Measurements from ENCODE around the gene MYO18A. TPM values are rescaled to one million over a fixed set of nuclear protein-coding genes. Genes with fewer than 3 reads are reported as not detected.
A peak's percentile ranks its signal among the peaks of the same experiment; 100 is the strongest.

Gene MYO18A
- total RNA-seq, 1 experiment from 2014 or later = 89.9 TPM

GRCh38 chr17:29177871-29178749 lies 2.1 kb downstream of the MYO18A start:
- peaks cover 55% of the 10 kb centered on the region for H3K36me3 Mint-ChIP-seq (ENCODE audit: insufficient read depth, unreplicated experiment)
- H3K27ac Mint-ChIP-seq (ENCODE audit: unreplicated experiment) = peak overlapping the region; percentile 87
- intact Hi-C loops (cut with micrococcal nuclease; ENCODE audit: unreplicated experiment) = loop anchor here (2.0 kb wide), 2 partner anchors 19 to 27 kb away; no protein-coding TSS in a partner anchor
- peak overlapping the region; percentile 69 for H3K4me3 Mint-ChIP-seq (ENCODE audit: low read depth, unreplicated experiment)
- TF ChIP-seq, protein P1, sequence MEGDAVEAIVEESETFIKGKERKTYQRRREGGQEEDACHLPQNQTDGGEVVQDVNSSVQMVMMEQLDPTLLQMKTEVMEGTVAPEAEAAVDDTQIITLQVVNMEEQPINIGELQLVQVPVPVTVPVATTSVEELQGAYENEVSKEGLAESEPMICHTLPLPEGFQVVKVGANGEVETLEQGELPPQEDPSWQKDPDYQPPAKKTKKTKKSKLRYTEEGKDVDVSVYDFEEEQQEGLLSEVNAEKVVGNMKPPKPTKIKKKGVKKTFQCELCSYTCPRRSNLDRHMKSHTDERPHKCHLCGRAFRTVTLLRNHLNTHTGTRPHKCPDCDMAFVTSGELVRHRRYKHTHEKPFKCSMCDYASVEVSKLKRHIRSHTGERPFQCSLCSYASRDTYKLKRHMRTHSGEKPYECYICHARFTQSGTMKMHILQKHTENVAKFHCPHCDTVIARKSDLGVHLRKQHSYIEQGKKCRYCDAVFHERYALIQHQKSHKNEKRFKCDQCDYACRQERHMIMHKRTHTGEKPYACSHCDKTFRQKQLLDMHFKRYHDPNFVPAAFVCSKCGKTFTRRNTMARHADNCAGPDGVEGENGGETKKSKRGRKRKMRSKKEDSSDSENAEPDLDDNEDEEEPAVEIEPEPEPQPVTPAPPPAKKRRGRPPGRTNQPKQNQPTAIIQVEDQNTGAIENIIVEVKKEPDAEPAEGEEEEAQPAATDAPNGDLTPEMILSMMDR (IDR thresholded peaks at IDR 0.05; ENCODE audit: unreplicated experiment) = no peak
- no peaks in the 10 kb centered on the region for H3K27me3 Mint-ChIP-seq (ENCODE audit: unreplicated experiment)
- no peak for DNase-seq
- peaks cover 2% of the 10 kb centered on the region for H3K9me3 Mint-ChIP-seq (ENCODE audit: low read depth, unreplicated experiment)
- no TSS peak for BruUV-seq (replicated peaks)
- CTCF ChIA-PET = interaction anchor here (0.6 to 7.5 kb wide), 10 partner anchors 12 to 137 kb away, joined by 3 to 158 read pairs (median 4); no protein-coding TSS in a partner anchor
- peaks cover 38% of the 10 kb centered on the region for H3K4me1 Mint-ChIP-seq (ENCODE audit: low read depth, unreplicated experiment)

GRCh38 chr17:29177541-29177870 lies 2.7 kb downstream of the MYO18A start:
- TF ChIP-seq, protein P1 (IDR thresholded peaks at IDR 0.05; ENCODE audit: unreplicated experiment) = no peak
- TSS peak; percentile 6 for BruUV-seq (replicated peaks)
- H3K4me1 Mint-ChIP-seq (ENCODE audit: low read depth, unreplicated experiment) = peaks cover 41% of the 10 kb centered on the region
- H3K27ac Mint-ChIP-seq (ENCODE audit: unreplicated experiment) = peak overlapping the region; percentile 87
- CTCF ChIA-PET = interaction anchor here (1.1 to 7.5 kb wide), 5 partner anchors 13 to 117 kb away, joined by 3 to 158 read pairs (median 5); partner anchors contain the start of gene NUFIP2
- peaks cover 2% of the 10 kb centered on the region for H3K9me3 Mint-ChIP-seq (ENCODE audit: low read depth, unreplicated experiment)
- peaks cover 55% of the 10 kb centered on the region for H3K36me3 Mint-ChIP-seq (ENCODE audit: insufficient read depth, unreplicated experiment)
- H3K27me3 Mint-ChIP-seq (ENCODE audit: unreplicated experiment) = no peaks in the 10 kb centered on the region
- peak overlapping the region; percentile 69 for H3K4me3 Mint-ChIP-seq (ENCODE audit: low read depth, unreplicated experiment)
- no peak for DNase-seq
- intact Hi-C loops (cut with micrococcal nuclease; ENCODE audit: unreplicated experiment) = no loop called here

DNA sequence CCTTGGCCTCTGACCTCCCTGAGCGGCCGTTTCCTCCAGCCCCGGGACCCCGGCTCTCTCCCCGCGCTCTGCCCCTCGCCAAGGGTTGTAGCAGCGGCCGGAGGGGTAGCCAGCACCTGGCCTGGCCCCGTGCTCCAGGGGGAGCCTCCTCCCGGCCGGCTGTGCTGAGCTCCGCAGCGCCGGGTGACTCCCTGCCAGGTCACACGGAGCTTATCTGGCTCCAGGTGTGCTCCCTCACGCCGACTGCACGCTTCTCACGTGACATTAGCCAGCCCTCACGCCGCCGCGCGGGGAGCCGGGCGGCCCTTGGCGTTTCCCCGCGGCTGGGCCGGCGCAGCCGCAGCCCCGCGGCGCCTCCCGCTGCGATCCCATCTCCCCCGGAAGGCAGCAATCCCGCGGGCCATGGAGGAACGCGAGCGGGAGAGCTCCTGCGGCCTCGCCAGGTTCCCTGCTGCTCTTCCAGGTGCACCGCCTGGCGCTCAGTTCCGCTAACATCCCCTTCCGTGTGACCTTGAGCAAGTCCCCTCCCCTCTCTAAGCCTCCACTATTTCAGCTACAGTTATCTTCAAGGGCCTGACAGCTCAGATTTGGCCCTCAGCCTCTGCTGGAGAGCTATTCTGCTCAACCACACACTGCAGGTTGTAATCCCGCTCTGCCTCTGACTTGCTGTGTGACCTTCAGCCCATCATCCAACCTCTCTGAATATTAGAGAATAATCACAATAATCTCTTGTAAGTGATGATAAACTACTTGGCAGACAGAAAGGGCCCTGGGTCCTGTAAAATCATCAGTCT lies 3.4 kb downstream of the MYO18A start:
- CTCF ChIA-PET = interaction anchor here (0.7 to 7.5 kb wide), 4 partner anchors 22 to 735 kb away, joined by 3 to 158 read pairs (median 4); partner anchors contain the start of gene NUFIP2
- H3K9me3 Mint-ChIP-seq (ENCODE audit: low read depth, unreplicated experiment) = no peaks in the 10 kb centered on the region
- peak overlapping the region; percentile 87 for H3K27ac Mint-ChIP-seq (ENCODE audit: unreplicated experiment)
- no TSS peak for BruUV-seq (replicated peaks)
- H3K27me3 Mint-ChIP-seq (ENCODE audit: unreplicated experiment) = no peaks in the 10 kb centered on the region
- peak; percentile 67 for DNase-seq
- TF ChIP-seq, protein P1 (IDR thresholded peaks at IDR 0.05; ENCODE audit: unreplicated experiment) = no peak
- H3K4me1 Mint-ChIP-seq (ENCODE audit: low read depth, unreplicated experiment) = peaks cover 43% of the 10 kb centered on the region
- H3K36me3 Mint-ChIP-seq (ENCODE audit: insufficient read depth, unreplicated experiment) = peaks cover 55% of the 10 kb centered on the region
- H3K4me3 Mint-ChIP-seq (ENCODE audit: low read depth, unreplicated experiment) = peak overlapping the region; percentile 69
- intact Hi-C loops (cut with micrococcal nuclease; ENCODE audit: unreplicated experiment) = no loop called here

GRCh38 chr17:29175349-29175748 lies 4.8 kb downstream of the MYO18A start:
- no peak for DNase-seq
- Mint-ChIP-seq H3K36me3 (ENCODE audit: insufficient read depth, unreplicated experiment) (peaks cover 51% of the 10 kb centered on the region), H3K27ac (ENCODE audit: unreplicated experiment) (no peak overlapping the region), H3K27me3 (ENCODE audit: unreplicated experiment) (no peaks in the 10 kb centered on the region), H3K9me3 (ENCODE audit: low read depth, unreplicated experiment) (no peaks in the 10 kb centered on the region), H3K4me3 (ENCODE audit: low read depth, unreplicated experiment) (no peak overlapping the region), H3K4me1 (ENCODE audit: low read depth, unreplicated experiment) (peaks cover 29% of the 10 kb centered on the region)
- CTCF ChIA-PET = interaction anchor here (0.5 to 7.5 kb wide), 3 partner anchors 25 to 759 kb away, joined by 3 to 158 read pairs (median 4); no protein-coding TSS in a partner anchor
- BruUV-seq (replicated peaks) = no TSS peak
- intact Hi-C loops (cut with micrococcal nuclease; ENCODE audit: unreplicated experiment) = no loop called here
- TF ChIP-seq, protein P1 (IDR thresholded peaks at IDR 0.05; ENCODE audit: unreplicated experiment) = no peak

All from Calu3 (cell line).